ENCODE data around the gene PARD3B. TPM values are rescaled to one million over a fixed set of nuclear protein-coding genes. Genes with fewer than 3 reads are reported as not detected.

PARD3B gene
- total and polyA plus RNA-seq, 2 experiments from 2014 or later: 3.5 to 4.4 TPM

DNA sequence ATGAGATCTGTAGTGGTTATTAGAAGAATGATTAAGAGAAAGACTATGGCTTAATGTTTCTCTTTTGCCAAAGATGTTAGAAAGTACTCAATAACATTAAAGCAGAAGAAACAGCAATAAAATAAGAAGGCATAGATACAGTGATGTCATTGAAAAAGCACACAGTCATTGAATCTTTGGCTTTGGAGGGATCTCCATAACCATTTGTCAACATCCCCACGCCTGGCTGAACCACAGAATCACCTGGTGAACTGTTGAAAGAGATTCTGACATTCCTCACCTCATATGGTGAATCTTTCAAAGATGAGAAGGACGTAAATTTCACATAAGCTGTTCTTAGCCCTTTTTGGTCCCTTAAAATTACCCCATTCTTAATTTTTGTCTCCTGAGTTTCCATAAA, 812.5 kb downstream of the PARD3B start:
- Histone ChIP-seq H3K4me3 (no peak overlapping the region), H3K36me3 (ENCODE audit: insufficient read depth) (no peaks in the 10 kb centered on the region), H4K20me1 (replicated peaks; ENCODE audit: insufficient read depth) (no peaks in the 10 kb centered on the region), H3K4me1 (ENCODE audit: insufficient read depth) (peaks cover 4% of the 10 kb centered on the region; the same call in 1 of the 2 replicates), H3K27ac (ENCODE audit: low read depth) (peak overlapping the region; percentile 92), H3F3A (replicated peaks; ENCODE audit: low read depth) (no peaks in the 10 kb centered on the region), H3K27me3 (ENCODE audit: insufficient read depth) (no peaks in the 10 kb centered on the region), H2AFZ (no peak overlapping the region), H3K4me2 (0 out of 2 replicates have a peak overlapping the region, but pooled peaks have one; percentile 10), H3K9me2 (ENCODE audit: insufficient read depth) (peaks cover 4% of the 10 kb centered on the region; the same call in 1 of the 2 replicates), H3K79me2 (replicated peaks; ENCODE audit: insufficient read depth) (no peaks in the 10 kb centered on the region)
- ATAC-seq: peak; percentile 65
- peak; percentile 50 for DNase-seq (ENCODE audit: low spot score)
- Mint-ChIP-seq H3K9me3 (no peaks in the 10 kb centered on the region; the same call in 1 of the 3 replicates), H3K27ac (peak overlapping the region; percentile 93), H3K4me1 (peaks cover 36% of the 10 kb centered on the region), H3K27me3 (ENCODE audit: insufficient read depth, low read depth, poor library complexity) (no peaks in the 10 kb centered on the region), H3K4me3 (no peak overlapping the region), H3K36me3 (ENCODE audit: low read depth) (peaks cover 4% of the 10 kb centered on the region; the same call in 2 of the 3 replicates)
- 0 out of 2 replicates have a peak, but pooled peaks have one; percentile 30 for TF ChIP-seq NANOG (IDR thresholded peaks at IDR 0.05; ENCODE audit: borderline replicate concordance)
- TF ChIP-seq EZH2phosphoT487 (IDR thresholded peaks at IDR 0.05; ENCODE audit: unreplicated experiment): no peak
- no peak for TF ChIP-seq REST (IDR thresholded peaks at IDR 0.05; ENCODE audit: unreplicated experiment)
- peak; percentile 32; the same call in 1 of the 2 replicates for TF ChIP-seq ZNF462 (CRISPR knock-in tag; IDR thresholded peaks at IDR 0.05)
